ENCODE data around the gene RPH3AL.

The RPH3AL gene

DNA sequence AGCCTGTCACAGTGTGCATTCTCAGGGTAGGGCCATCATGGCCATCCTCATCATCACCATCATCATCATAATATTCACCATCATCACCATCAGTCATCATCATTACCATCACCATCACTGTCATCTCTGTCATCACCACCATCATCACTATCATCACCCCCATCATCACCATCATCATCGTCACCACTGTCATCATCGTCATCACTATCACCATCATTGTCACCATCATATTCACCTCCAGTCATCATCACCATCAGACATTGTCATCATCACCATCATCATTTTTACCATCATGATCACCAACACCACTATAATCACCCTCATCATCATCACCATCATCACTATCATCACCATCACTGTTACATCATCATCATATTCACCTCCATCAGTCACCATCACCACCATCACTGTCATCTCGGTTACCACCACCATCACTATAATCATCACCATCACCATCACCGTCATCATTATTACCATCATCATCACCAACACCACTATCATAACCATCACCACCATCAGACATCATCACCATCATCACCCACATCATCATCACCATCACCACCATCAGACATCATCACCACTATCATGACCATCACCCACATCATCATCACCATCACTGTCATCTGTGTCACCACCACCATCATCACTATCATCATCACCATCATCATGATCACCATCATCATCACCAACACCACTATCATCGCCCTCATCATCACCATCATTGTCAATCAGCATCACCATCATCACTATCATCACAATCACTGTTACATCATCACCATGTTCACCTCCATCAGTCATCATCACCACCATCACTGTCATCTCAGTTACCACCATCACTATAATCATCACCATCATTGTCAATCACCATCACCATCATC, 8.5 kb downstream of the RPH3AL start:
- H3K27ac ChIP-seq = no peak overlapping the region
- TF ChIP-seq, protein P1, sequence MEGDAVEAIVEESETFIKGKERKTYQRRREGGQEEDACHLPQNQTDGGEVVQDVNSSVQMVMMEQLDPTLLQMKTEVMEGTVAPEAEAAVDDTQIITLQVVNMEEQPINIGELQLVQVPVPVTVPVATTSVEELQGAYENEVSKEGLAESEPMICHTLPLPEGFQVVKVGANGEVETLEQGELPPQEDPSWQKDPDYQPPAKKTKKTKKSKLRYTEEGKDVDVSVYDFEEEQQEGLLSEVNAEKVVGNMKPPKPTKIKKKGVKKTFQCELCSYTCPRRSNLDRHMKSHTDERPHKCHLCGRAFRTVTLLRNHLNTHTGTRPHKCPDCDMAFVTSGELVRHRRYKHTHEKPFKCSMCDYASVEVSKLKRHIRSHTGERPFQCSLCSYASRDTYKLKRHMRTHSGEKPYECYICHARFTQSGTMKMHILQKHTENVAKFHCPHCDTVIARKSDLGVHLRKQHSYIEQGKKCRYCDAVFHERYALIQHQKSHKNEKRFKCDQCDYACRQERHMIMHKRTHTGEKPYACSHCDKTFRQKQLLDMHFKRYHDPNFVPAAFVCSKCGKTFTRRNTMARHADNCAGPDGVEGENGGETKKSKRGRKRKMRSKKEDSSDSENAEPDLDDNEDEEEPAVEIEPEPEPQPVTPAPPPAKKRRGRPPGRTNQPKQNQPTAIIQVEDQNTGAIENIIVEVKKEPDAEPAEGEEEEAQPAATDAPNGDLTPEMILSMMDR (conservative IDR thresholded peaks at IDR 0.05) = no peak

DNA sequence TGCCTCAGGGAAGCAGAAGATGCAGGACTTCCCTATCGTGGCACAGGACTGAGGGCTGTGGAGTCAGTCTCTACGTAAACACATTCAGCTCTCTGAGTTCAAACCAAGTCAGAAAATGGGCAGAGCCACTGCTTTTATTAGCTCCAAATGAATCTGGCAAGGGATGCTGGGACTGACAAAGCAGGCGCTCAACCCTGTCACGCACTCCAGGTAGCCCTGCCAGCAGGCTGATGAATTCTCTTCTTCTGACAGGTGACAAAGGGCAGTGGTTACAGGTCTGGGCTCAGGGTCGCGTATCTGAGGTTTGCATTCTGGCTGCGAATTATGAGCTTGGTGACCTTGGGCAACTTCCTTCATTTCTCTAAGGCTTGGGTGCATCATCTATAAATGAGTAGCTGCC, 9.4 kb downstream of the RPH3AL start:
- no peak overlapping the region for H3K27ac ChIP-seq
- TF ChIP-seq, protein P1 (conservative IDR thresholded peaks at IDR 0.05) = no peak

DNA sequence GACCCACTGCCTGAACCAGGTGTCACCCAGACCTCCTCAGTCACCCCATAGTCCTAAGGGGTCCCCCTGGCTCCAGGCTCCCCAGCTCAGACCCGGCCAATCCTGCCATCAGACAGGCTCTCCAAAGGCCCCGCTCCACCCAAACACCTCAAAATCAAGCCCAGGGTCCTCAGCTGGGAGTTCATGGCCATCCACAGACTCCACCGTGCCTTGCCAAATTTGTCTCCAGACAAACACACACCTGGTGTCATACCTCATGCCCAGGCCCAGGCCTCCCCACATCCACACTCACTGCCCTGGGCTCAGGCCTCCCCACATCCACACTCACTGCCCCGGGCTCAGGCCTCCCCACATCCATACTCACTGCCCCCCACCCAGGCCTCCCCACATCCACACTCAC, 12.5 kb downstream of the RPH3AL start:
- no peak overlapping the region for H3K27ac ChIP-seq
- TF ChIP-seq, protein P1 (conservative IDR thresholded peaks at IDR 0.05) = no peak

DNA sequence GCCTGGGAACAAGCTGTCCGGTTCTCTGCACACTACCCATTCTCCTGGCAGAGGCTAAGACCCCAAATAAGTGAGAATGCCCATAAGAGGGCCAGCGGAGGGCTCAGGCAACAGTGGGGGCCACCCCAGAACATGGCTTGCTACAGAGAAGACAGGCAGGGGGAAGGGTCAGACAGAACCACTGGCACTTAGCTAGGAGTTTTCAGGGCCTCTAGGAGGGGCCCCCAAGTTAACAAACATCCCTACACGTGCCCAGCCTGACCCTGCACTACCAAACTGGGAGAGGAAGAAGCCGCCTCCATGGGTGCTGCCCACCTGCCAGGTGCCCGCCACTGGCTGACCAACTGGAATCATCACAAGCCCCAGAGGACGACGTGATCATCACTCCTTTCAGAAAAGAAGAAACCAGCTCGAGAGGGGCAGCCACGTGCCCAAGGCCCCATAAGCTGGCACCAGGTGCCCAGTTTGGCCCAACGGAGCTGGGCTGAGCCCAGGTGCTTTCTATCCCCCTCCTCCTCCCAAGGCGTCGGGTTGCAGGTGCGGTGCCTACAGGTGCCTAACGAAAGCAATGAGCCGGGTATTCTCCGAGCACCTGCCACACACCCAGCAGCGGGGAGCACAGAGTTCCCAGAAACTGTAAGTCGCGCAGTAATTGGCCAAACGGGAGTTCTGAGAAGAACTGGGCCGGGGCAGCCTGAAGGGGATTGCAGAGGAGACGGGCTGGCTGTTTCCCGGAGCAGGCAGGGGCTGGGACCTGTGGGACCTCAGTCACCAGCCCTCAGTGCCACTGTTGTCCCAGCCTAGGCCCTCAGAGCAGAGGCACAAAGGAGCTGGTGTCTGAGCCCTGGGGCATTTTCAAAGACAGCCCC, 13.2 kb downstream of the RPH3AL start:
- H3K27ac ChIP-seq = no peak overlapping the region
- TF ChIP-seq, protein P1 (conservative IDR thresholded peaks at IDR 0.05) = no peak

DNA sequence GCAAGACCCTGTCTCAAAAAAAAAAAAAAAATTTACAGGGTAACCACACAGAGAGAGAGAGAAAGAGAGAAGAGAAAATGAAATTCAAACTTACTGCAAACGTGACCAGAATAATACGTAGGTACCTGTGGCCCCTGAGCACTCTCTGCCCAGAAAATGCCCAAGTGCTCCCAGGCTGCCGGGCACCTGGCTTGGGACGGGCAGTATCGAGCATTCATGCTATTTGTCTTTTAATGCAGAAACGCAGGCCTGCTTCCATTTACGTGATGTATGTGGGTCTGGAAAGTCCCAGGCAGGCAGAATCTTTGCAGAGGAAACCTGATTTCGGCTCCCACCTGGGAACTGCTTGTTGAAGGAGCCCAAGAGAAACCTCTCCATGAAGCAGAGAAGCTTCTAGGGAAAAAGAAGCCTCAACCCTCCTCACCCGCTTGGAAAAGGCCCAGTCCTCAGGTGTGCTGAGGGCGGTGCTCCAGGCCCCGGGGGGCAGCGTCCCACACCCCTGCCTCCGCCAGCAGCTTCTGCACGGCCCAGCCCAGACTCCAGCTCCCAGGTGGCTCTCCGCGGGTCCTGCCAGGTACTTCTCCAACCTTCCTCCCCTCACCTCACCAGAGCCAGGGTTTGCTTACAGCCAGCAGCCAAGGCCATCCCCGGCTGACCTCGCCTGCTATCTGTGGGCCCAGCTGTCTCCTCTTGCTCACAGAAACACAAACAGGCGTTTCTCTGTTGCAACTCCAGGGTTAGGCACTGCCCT, 14.0 kb downstream of the RPH3AL start:
- no peak overlapping the region for H3K27ac ChIP-seq
- TF ChIP-seq, protein P1 (conservative IDR thresholded peaks at IDR 0.05) = no peak

DNA sequence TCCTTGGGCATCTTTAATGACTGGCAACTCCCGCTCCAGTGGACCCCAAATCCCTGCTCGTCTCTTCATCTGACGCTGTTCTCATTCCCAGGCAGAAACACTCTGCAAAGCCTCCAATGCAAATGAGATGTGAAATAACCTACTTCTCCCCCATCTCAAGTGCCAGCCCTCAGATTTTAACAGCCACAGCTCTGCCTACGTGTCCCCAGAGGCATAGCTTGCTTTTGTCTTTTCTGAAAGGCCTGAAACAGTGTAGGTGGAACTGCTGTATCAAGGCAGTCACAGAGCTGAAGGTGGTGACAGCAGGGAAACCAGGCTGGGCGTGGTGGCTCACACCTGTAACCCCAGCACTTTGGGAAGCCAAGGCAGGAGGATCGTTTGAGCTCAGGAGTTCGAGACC, 14.7 kb downstream of the RPH3AL start:
- TF ChIP-seq, protein P1 (conservative IDR thresholded peaks at IDR 0.05) = no peak
- H3K27ac ChIP-seq = no peak overlapping the region

DNA sequence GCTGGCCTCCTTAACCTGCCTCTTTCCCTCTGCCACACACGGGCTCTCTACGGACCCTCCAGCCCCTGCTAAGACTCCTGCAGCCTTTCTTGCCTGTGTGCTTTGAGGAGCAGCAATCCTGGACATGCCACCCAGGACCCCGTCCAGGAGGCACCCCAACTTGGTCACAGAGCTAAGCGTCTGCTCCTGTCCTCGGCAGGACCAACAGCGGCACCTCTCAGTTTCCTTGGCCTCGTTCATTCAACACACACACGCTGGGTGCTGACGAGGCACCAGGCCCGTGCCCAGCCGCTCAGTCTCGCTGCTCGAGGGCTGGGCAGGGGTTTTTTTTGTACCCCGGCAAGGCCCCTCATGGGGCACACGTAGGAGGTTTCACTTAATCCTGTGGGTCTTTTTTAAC, 15.2 kb downstream of the RPH3AL start:
- TF ChIP-seq, protein P1 (conservative IDR thresholded peaks at IDR 0.05) = no peak
- H3K27ac ChIP-seq = no peak overlapping the region

Measured in VCaP (cell line).